Thymus (tissue), 11 donors: Measurements from ENCODE around the gene FARS2. TPM values are rescaled to one million over a fixed set of nuclear protein-coding genes. Genes with fewer than 3 reads are reported as not detected.

ENCODE experiments used
- DNase-seq, 9 donors: peaks; one replicate each; pipeline ENCODE4 v3.0.0-alpha.2; 2013; ENCODE audit warnings: low spot score in 9 of 9, low read depth in 6 of 9, missing footprints in 1 of 9
- H3K27ac ChIP-seq, 2 donors: one replicate each; pipeline ENCODE4 v1.5.1; 2013; ENCODE audit warnings: control low read depth in 1 of 2, low read depth in 1 of 2, low read length in 1 of 2, mild to moderate bottlenecking in 1 of 2, moderate library complexity in 1 of 2
- H3K27me3 ChIP-seq, 2 donors: one replicate each; pipeline ENCODE4 v1.5.1; 2013; ENCODE audit warnings: low read length in 1 of 2; ENCODE audit not compliant: control insufficient read depth in 2 of 2, insufficient read depth in 1 of 2
- H3K36me3 ChIP-seq, 2 donors: one replicate each; pipeline ENCODE4 v1.5.1; 2013; ENCODE audit warnings: low read length in 1 of 2, mild to moderate bottlenecking in 1 of 2, moderate library complexity in 1 of 2; ENCODE audit not compliant: control insufficient read depth in 2 of 2, insufficient read depth in 2 of 2
- H3K4me1 ChIP-seq, 2 donors: one replicate each; pipeline ENCODE4 v1.5.1; 2013; ENCODE audit warnings: low read length in 2 of 2; ENCODE audit not compliant: control insufficient read depth in 2 of 2, insufficient read depth in 2 of 2
- H3K4me3 ChIP-seq, 2 donors: one replicate each; pipeline ENCODE4 v1.5.1; 2013; ENCODE audit warnings: low read length in 2 of 2, control low read depth in 1 of 2, mild to moderate bottlenecking in 1 of 2
- H3K9me3 ChIP-seq, 2 donors: one replicate each; pipeline ENCODE4 v1.5.1; 2013; ENCODE audit warnings: low read length in 1 of 2, mild to moderate bottlenecking in 1 of 2; ENCODE audit not compliant: control insufficient read depth in 2 of 2, insufficient read depth in 1 of 2
- WGBS: extraction: QIAGEN DNeasy Blood & Tissue Kit; methylation state at CpG from one replicate; pipeline ENCODE4 v1.1.7; 2013; 5-methylcytosine and 5-hydroxymethylcytosine counted together
- polyA plus RNA-seq: library from polyadenylated mRNA; stranded (reverse); fragments of 200-250 nt; gene quantifications from one replicate; pipeline ENCODE4 v1.2.3, GENCODE V29; 2013
- total RNA-seq: library from RNA; stranded (reverse); fragments of 120-200 nt; gene quantifications from one replicate; pipeline ENCODE4 v1.2.4, GENCODE V29; 2013
- donor health status: healthy.

Gene FARS2
- total and polyA plus RNA-seq, 2 donors = 10.5 to 23.2 TPM

DNA sequence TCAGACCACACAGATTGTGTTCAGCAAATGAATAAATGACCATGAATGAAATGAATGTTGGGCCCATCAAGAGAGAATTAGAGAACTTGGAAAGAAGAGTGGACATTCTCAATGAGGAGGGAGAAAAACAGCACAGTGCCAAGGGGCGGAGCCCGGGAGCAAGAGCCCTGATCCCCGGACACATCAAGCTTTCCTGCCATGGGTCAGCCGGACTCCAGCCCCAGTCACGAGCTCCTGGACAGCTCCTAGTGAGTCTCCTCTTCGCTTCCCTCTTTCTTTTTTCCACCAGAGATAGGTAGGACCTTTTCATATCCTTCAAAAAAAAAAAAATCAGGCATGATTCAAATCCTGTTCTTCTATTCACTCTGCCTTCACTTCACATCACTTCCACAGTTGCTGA lies 471.2 kb downstream of the FARS2 start:
- H3K4me3 ChIP-seq = no peak overlapping the region
- H3K27me3 ChIP-seq = no peaks in the 10 kb centered on the region
- peaks cover 0 to 23% of the 10 kb centered on the region in 2 donors for H3K4me1 ChIP-seq
- WGBS = 96% methylated on average over 6 of the region's 6 CpGs
- DNase-seq = no peak
- H3K27ac ChIP-seq = no peak overlapping the region
- no peaks in the 10 kb centered on the region for H3K36me3 ChIP-seq
- H3K9me3 ChIP-seq = no peaks in the 10 kb centered on the region

DNA sequence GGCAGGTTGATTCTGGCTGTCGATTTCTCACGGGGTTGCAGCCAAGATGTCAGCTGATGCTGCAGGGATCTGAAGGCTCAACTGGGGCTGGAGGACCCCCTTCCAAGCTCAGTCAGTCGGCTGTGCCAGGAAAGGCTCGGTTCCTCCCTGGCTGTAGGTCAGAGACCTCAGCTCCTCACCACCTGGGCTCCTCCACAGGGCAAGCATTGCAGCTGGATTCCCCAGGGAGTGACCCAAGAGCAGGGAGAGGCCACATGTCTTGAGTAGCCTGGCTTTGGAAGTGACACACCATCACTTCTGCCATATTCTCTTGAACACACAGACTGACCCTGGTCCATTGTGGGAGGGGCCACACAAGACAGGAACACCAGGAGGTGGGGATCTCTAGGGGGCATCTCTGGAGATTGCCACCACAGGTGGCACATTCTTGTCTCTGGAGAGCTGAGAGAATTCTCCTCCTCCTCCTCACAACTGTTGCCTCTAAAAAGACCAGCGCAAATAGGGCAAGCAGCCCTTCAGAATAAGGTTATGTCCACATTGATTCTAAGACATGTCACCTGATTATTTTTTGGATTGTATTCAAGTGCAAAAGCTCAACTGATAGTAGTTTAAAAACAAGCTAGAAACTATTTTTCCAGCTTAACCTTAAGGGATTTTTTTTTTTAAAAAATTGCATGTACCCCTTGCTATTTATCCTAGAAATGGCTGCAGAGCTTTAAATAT lies 474.9 kb downstream of the FARS2 start:
- Histone ChIP-seq H3K36me3 (no peaks in the 10 kb centered on the region), H3K27me3 (no peaks in the 10 kb centered on the region), H3K4me3 (no peak overlapping the region), H3K27ac (no peak overlapping the region), H3K9me3 (no peaks in the 10 kb centered on the region), H3K4me1 (peaks cover 0 to 17% of the 10 kb centered on the region in 2 donors)
- WGBS = 91% methylated on average over 5 of the region's 5 CpGs
- no peak for DNase-seq

DNA sequence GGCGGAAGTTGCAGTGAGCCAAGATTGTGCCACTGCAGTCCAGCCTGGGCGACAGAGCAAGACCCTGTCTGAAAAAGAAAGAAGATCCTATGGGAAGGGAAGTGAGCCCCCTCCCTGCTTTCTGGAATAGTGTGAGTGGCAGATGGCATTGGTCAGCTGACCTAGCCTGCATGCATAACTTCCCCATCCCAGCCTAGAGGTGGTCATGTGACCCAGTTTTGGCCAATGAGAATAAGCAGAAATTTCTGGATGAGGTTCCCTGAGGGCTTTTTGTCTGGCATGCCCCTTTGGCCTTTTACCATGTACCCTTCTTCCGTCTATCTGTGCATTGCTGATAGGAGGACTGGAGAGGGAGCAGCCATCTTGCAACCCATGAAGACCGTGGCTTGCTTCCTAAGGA lies 476.1 kb downstream of the FARS2 start:
- 99% methylated on average over 4 of the region's 4 CpGs for WGBS
- no peak for DNase-seq

DNA sequence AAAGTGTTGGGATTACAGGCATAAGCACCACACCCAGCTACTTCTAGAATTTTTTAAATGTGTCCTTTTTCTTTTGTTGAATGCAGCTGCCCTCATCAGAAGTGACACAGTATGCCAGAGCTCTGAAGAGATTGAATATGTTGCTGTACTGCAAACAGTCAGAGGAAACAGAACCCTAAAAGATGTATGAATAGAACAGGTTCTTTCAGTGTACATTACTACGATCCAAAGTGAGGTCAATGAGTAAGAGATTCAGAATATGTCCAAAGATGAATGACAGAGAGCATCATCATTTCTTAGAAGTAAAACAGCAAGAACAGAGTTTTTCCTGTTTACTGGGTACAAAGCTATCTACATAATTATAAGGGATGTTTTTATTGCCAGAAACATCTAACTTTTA lies 476.9 kb downstream of the FARS2 start:
- Histone ChIP-seq H3K27ac (no peak overlapping the region), H3K4me1 (no peaks in the 10 kb centered on the region), H3K27me3 (no peaks in the 10 kb centered on the region), H3K9me3 (no peaks in the 10 kb centered on the region), H3K4me3 (no peak overlapping the region), H3K36me3 (no peaks in the 10 kb centered on the region)
- no peak for DNase-seq
- 98% methylated on average over 1 of the region's 1 CpG for WGBS

More for the DNA sequence above, 476.1 kb downstream of the FARS2 start:
- H3K27ac ChIP-seq = no peak overlapping the region
- peaks cover 0 to 4% of the 10 kb centered on the region in 2 donors for H3K4me1 ChIP-seq
- no peaks in the 10 kb centered on the region for H3K27me3 ChIP-seq
- no peaks in the 10 kb centered on the region for H3K9me3 ChIP-seq
- H3K36me3 ChIP-seq = no peaks in the 10 kb centered on the region
- H3K4me3 ChIP-seq = no peak overlapping the region

DNA sequence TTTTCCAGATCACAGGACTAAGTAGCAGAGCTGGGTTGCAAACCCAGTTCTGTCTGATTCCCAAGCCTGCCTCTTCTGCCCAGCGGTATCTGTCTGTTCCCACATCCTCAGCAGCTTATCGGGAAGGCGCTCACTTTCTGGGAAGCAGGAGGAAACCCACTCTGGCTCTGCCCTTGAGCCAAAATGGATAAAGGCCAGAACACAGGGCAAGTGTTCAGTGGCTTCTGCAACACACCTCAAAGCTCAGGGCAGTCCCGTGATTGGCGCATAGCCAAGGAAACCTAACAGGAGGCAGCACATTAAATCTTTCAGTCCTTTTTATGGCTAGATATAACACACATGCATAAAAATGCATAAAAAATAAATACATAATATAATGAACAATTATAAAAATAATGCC lies 483.2 kb downstream of the FARS2 start:
- no peak for DNase-seq
- WGBS = 97% methylated on average over 5 of the region's 5 CpGs
- no peaks in the 10 kb centered on the region for H3K36me3 ChIP-seq
- no peaks in the 10 kb centered on the region for H3K27me3 ChIP-seq
- H3K4me3 ChIP-seq = no peak overlapping the region
- no peak overlapping the region for H3K27ac ChIP-seq
- no peaks in the 10 kb centered on the region for H3K9me3 ChIP-seq
- H3K4me1 ChIP-seq = peaks cover 0 to 4% of the 10 kb centered on the region in 2 donors

DNA sequence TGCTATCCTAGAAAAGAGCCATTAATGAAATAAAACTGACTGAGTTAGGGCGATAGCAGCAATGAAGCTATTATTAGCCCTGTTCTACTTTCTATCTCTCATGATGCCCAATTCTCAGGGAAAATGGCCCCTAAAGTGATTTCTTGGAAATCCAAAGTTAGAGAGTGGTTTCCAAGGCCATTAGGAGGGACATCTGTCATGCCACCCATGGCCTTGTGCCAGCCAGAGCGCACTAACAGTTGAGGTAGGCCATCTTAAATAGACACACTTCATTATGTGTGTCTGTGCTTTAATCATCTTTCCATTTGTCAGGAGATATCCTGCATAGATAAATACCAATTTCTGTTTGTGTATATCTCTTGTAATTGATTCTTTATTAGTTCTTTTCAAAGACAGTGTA lies 483.8 kb downstream of the FARS2 start:
- no peaks in the 10 kb centered on the region for H3K9me3 ChIP-seq
- DNase-seq = no peak
- WGBS = 98% methylated on average over 2 of the region's 2 CpGs
- no peaks in the 10 kb centered on the region for H3K36me3 ChIP-seq
- H3K27ac ChIP-seq = no peak overlapping the region
- H3K4me1 ChIP-seq = peaks cover 0 to 4% of the 10 kb centered on the region in 2 donors
- H3K27me3 ChIP-seq = no peaks in the 10 kb centered on the region
- no peak overlapping the region for H3K4me3 ChIP-seq

DNA sequence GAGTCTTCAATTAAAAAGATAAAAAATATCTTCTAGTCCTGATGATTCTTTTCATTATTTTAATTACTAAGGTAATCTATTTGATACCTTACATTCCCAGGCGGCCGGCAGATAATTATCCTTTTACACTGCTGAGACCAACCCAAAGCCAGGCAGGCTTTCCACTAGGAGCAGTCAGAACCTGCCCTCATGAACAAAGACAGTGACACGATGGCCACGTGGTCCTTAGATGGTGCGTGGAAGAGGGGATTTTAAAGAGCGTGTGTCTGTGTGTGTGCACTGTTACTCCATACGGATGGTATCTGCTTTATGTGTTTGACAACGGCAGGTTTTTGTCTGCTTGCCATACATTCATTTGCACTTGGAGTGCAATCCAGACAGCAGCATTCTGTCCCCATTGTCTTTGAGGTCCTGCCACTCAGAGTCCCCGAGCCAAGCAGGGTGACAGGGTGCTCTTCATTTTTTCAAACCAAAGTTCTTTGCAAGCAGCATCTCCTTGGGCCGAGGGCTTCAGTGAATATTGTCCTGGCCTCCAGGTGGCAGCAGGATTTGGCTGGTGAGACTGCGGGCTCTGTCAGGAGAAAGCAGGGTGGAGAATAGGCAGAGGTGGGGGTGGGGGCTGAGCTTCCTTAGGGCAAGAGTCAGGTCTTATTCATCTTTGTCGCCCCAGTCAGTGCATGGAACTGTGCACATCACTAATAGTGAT lies 484.9 kb downstream of the FARS2 start:
- Histone ChIP-seq H3K9me3 (no peaks in the 10 kb centered on the region), H3K4me3 (no peak overlapping the region), H3K4me1 (peaks cover 0 to 4% of the 10 kb centered on the region in 2 donors), H3K27ac (no peak overlapping the region), H3K36me3 (no peaks in the 10 kb centered on the region), H3K27me3 (no peaks in the 10 kb centered on the region)
- 95% methylated on average over 12 of the region's 12 CpGs for WGBS
- DNase-seq = peak in 2 of 9 donors; percentile 26 to 37

DNA sequence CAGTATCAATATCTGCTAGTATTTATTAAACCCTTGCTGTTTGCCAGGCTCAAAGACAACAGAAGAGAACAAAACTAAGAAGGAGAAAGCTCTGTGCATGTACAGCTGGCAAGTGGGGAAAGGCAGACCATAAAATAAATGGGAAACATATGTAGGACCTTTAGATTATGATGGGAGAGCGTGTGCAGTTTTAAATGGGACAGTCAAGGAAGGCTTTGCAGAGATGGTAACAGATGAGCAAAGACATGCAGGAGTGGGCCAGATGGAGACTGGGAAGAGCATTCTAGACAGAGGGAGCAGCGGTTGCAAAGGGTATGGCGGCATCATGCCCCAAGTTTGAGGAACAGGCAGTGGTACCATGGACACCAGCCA lies 485.4 kb downstream of the FARS2 start:
- 99% methylated on average over 3 of the region's 3 CpGs for WGBS
- DNase-seq = no peak
- Histone ChIP-seq H3K27me3 (no peaks in the 10 kb centered on the region), H3K4me1 (peaks cover 0 to 5% of the 10 kb centered on the region in 2 donors), H3K27ac (no peak overlapping the region), H3K36me3 (no peaks in the 10 kb centered on the region), H3K9me3 (no peaks in the 10 kb centered on the region), H3K4me3 (no peak overlapping the region)

DNA sequence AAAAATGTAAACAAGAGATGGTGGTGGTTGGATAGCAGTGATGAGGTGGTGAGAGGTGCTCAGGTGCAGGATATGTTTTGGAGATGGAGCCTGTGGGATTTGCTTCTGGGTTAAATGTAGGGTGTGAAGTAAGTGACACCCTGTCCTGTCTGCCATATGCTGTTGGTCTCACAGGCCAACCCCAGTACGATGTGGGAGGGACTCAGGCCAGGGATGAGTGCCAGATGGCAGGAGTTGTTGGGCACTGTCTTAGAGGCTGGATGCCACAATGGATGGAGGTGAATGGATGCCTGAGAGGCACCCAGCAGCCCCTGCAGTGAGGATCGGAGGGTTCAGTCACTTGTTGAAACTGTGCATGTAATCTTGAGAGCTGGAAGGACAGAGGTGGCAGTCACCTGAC lies 486.1 kb downstream of the FARS2 start:
- H3K27me3 ChIP-seq = no peaks in the 10 kb centered on the region
- H3K9me3 ChIP-seq = no peaks in the 10 kb centered on the region
- DNase-seq = no peak
- no peak overlapping the region for H3K27ac ChIP-seq
- no peak overlapping the region for H3K4me3 ChIP-seq
- H3K36me3 ChIP-seq = no peaks in the 10 kb centered on the region
- peaks cover 0 to 11% of the 10 kb centered on the region in 2 donors for H3K4me1 ChIP-seq
- 97% methylated on average over 2 of the region's 2 CpGs for WGBS
